Measurements from ENCODE around the gene TMEM204.
A peak's percentile ranks its signal among the peaks of the same experiment; 100 is the strongest.

TMEM204 gene

GRCh38 chr16:1533443-1533951, at the start of gene TMEM204:
TMEM204 (plus strand) TSS chr16:1533666; CDS start chr16:1534276, 610 bp downstream.
- no peak for DNase-seq

GRCh38 chr16:1485847-1486496, 47.5 kb upstream of the TMEM204 start:
- no peak for DNase-seq

GRCh38 chr16:1486551-1487390, 46.7 kb upstream of the TMEM204 start:
- no peak for DNase-seq

GRCh38 chr16:1487395-1488053, 45.9 kb upstream of the TMEM204 start:
- DNase-seq, result no peak

GRCh38 chr16:1488054-1488601, 45.3 kb upstream of the TMEM204 start:
- no peak for DNase-seq

GRCh38 chr16:1488619-1489018, 44.8 kb upstream of the TMEM204 start, which contains the start of gene PTX4:
PTX4 (minus strand) TSS chr16:1488944; CDS start chr16:1488909, 35 bp downstream.
- no peak for DNase-seq

GRCh38 chr16:1489077-1489476, 44.4 kb upstream of the TMEM204 start:
- DNase-seq, result no peak

- no peak for DNase-seq
These were observed 42.1 kb upstream of the TMEM204 start for GRCh38 chr16:1491327-1491726.

GRCh38 chr16:1492082-1492922, 41.2 kb upstream of the TMEM204 start:
- no peak for DNase-seq

GRCh38 chr16:1492923-1493745, 40.3 kb upstream of the TMEM204 start, which contains the start of gene TELO2:
TELO2 (plus strand) TSS chr16:1493360; CDS start chr16:1494282, 922 bp downstream.
- DNase-seq, result peak; percentile 82

GRCh38 chr16:1493746-1494094, 39.7 kb upstream of the TMEM204 start:
- no peak for DNase-seq

- DNase-seq, result no peak
These were observed 39.3 kb upstream of the TMEM204 start for GRCh38 chr16:1494129-1494640.

- DNase-seq, result no peak
These were observed 38.8 kb upstream of the TMEM204 start for GRCh38 chr16:1494711-1495110.

GRCh38 chr16:1495211-1495888, 38.1 kb upstream of the TMEM204 start:
- DNase-seq, result no peak

GRCh38 chr16:1495889-1496262, 37.6 kb upstream of the TMEM204 start:
- DNase-seq, result no peak

GRCh38 chr16:1496464-1496863, 37.0 kb upstream of the TMEM204 start:
- DNase-seq, result no peak

GRCh38 chr16:1497014-1497598, 36.4 kb upstream of the TMEM204 start:
- DNase-seq, result no peak

GRCh38 chr16:1498899-1499676, 34.4 kb upstream of the TMEM204 start:
- no peak for DNase-seq

Measured in stimulated activated CD4-positive, alpha-beta T cell treated with anti-CD3 and anti-CD28 coated beads, Interleukin-1b, Interleukin-23, amount 100 ng/mL, for 48 hours (primary cell).